HG03460 (cell line): ENCODE data around the gene TOMM6.

ENCODE experiments used
- ATAC-seq: cut with Tn5 transposase; IDR thresholded peaks from one replicate; pipeline ENCODE4 v1.9.1; 2021; ENCODE audit not compliant: unreplicated experiment

The TOMM6 gene

GRCh38 chr6:41821266-41821665 lies 33.8 kb downstream of the TOMM6 start:
- no peak for ATAC-seq

- no peak for ATAC-seq
Measured at GRCh38 chr6:41822021-41822420, 34.5 kb downstream of the TOMM6 start.

GRCh38 chr6:41823178-41823577 lies 35.7 kb downstream of the TOMM6 start:
- ATAC-seq = no peak

- no peak for ATAC-seq
Measured at GRCh38 chr6:41824571-41825569, 37.4 kb downstream of the TOMM6 start.

DNA sequence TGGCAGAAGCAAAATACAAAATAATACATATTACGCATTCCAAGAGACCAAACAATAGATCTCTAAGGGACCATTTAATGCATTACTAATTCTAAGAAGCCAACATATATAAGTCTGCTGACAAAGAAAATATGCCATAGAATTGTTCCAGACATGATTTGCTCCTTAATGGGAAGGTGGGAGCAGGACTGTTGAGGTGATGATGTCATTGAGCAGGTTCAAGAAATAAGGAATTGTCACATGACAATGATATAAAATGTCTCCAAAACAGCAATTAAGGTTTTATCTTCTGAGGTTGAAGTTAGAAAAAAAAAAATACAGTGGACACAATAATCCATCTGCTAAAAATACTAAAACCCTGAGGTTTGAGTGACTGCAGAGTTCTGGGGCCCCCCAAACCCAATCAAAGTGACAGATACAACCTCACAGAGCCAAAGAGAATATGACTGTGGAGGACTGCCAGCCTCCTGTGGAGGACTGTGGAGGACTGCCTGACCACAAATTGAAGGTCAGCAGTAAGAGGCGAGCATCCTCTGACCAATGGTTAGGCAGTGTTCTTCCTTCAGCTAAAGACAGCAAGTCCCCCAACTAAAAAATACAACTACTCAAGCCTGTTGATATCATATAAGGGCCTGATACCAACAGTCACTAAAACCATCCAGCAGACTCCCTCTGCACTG lies 39.0 kb downstream of the TOMM6 start:
- ATAC-seq = no peak

GRCh38 chr6:41832263-41832662 lies 44.8 kb downstream of the TOMM6 start:
- no peak for ATAC-seq

DNA sequence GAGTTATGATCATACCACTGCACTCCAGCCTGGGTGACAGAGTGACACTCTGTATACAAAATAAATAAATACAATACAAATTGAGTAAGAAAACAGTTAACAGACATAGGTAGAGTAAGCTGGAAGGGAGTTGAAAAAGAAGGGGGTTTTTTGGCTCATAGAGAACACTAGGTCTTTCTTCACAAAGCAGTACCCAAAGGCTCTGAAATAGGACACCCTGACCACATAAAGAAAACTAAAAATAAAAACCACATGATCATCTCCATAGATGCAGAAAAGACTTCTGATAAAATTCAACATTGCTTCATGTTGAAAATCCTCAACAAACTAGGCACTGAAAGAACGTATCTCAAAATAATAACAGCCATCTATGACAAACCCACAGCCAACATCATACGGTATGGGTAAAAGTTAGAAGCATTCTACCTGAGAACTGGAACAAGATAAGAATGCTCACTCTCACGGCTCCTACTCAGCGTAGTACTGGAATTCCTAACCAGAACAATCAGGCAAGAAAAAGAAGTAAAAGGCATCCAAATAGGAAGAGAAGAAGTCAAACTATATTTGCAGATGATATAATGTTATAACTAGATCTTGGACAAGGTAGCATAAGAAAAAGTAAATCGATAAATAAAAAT lies 48.6 kb downstream of the TOMM6 start:
- no peak for ATAC-seq

DNA sequence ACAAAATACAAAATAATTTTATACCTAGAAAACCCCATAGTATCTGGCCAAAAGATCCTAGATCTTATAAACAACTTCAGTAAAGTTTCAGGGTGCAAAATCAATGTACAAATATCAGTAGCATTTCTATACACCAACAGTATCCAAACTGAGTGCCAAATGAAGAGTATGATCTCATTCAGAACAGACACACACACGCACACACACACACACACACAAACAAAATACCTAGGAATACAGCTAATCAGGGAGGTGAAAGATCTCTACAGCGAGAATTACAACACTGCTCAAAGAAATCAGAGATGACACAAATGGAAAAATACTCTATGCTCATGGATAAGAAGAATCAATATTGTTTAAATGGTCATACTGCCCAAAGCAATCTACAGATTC lies 49.2 kb downstream of the TOMM6 start:
- ATAC-seq = no peak
